Stimulated activated CD4-positive, alpha-beta T cell treated with anti-CD3 and anti-CD28 coated beads, Interleukin-2, amount 100 ng/mL, for 48 hours (primary cell): Measurements from ENCODE around the gene NR2F2.
"Not testable (repeated sequence)": the region's sequence is repeated elsewhere in the genome, so short reads cannot be mapped to it uniquely, and the experiment has no call there.

Source experiments
- DNase-seq, 2 donors: peaks; one replicate each; pipeline ENCODE4 v3.0.0-alpha.2; 2020

NR2F2 gene

GRCh38 chr15:96374499-96374898, 44.0 kb downstream of the NR2F2 start:
- DNase-seq = no peak

GRCh38 chr15:96379592-96379991, 49.1 kb downstream of the NR2F2 start:
- not testable (repeated sequence) for DNase-seq

- DNase-seq = no peak
Observed at GRCh38 chr15:96381463-96381862, 51.0 kb downstream of the NR2F2 start.

- no peak for DNase-seq
Observed at GRCh38 chr15:96385195-96385594, 54.7 kb downstream of the NR2F2 start.

- DNase-seq = no peak
Observed at GRCh38 chr15:96388673-96389072, 58.2 kb downstream of the NR2F2 start.
